ENCODE data around the gene ANGPTL2.

ANGPTL2 gene

GRCh38 chr9:127049581-127049980 is 72.9 kb downstream of the ANGPTL2 start:
- no peak for DNase-seq (ENCODE audit: low spot score)

- peak; percentile 81 for DNase-seq (ENCODE audit: low spot score)
Measured at GRCh38 chr9:127049044-127049443, 73.4 kb downstream of the ANGPTL2 start.

GRCh38 chr9:127047971-127048370 is 74.5 kb downstream of the ANGPTL2 start:
- no peak for DNase-seq (ENCODE audit: low spot score)

- no peak for DNase-seq (ENCODE audit: low spot score)
Measured at GRCh38 chr9:127045148-127045547, 77.3 kb downstream of the ANGPTL2 start.

GRCh38 chr9:127039492-127039891 is 82.9 kb downstream of the ANGPTL2 start:
- DNase-seq (ENCODE audit: low spot score), result no peak

- no peak for DNase-seq (ENCODE audit: low spot score)
Measured at GRCh38 chr9:127038531-127038930, 83.9 kb downstream of the ANGPTL2 start.
